GM21381 (cell line): ENCODE measurements around the gene KRTAP19-7.

Experiments used
- ATAC-seq: cut with Tn5 transposase; IDR thresholded peaks from one replicate; pipeline ENCODE4 v1.9.1; 2021; ENCODE audit warnings: mild to moderate bottlenecking, moderate library complexity; ENCODE audit not compliant: unreplicated experiment

Gene KRTAP19-7, protein sequence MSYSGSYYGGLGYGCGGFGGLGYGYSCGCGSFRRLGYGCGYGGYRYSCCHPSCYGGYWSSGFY

DNA sequence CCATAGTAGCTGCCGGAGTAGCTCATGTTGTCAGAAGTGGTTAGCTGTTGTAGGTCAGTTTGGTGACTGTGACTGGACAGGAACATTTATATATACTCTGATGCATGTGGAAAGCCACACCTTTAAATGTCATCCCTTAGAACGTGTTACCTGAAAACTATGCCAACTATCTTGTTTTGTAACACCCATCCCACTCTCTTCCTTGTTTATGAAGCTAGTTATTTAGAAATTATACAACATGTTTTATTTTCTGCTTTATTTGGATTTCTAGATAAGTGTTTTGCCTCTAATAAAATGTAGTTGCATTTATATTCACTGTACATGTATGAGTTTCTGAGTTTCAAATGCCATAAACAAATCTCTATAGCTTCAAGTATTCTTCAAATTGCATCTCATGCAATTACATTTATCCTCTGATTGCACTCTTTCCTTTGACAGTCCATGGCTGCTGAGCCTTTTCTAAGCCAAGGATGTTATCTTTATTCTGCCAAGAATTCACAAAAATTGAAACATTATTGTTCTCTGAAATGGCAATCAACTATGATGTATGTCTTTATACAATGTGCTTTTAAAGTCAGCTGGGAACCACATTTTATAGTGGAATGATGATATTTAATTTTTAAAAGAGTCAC lies at the start of gene KRTAP19-7:
Gene KRTAP19-7 (minus strand): TSS at position 51 of the 632 bp plus-strand sequence. CDS start 25 bp downstream, at position 26.
- no peak for ATAC-seq

DNA sequence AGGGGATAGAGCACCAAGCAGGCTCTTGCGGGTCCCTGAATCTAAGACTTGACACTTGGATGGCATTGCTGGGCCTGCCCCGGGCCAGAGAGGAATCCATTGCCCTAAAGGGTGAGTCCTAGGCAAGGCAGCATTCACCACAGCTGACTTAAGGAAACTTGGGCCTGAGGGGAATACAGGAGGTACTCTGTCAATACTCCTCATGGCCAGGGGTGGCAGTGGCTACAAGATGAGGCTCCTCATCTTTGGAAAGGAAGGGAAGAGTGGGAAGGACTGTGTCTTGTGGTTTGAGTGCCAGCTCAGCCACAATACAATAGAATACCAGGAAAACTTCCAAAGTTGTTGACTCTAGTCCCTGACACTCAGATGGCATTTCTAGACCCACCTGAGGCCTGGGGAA lies 44.9 kb upstream of the KRTAP19-7 start:
- ATAC-seq: no peak

DNA sequence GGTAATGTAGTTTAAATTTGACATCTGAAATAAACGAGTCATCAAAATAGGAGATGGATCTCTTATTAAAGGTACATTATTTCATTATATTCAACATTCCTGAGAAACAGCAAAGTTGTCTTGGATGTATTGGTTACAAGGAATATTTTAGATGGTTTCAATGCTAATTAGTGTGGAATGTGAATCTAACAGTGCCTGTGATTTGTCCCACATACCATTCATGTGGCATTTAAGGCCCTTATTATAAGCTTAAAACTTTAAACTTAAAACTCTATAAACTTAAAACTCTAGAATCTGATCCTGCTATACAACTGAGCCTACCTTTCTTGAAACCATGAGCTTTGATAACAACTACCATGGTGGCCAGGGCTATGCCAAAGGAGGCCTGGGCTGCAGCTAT lies 39.7 kb upstream of the KRTAP19-7 start, which contains the start of gene KRTAP22-1:
Gene KRTAP22-1 (plus strand): TSS at position 301 of the 400 bp plus-strand sequence.
- ATAC-seq: no peak

DNA sequence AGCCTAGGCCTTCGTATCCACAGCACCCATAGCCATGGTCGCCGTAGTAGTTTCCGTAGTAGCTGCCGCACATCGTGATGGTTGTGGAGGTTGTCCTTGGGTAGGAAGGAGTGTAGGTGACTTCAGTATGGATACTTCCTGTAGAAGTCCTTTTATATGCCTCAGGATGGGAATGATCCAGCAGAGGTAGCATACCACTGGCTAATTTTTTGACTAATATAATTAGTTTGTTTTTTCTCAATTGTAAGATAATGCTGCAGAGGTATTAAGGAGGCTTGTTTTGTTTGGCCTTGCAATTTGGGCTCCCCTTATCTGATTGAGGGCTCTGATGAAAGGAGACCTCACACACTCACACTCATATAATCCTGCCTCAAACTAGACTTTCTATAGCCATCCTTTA lies 37.7 kb upstream of the KRTAP19-7 start, which contains the start of gene KRTAP6-2:
Gene KRTAP6-2 (minus strand): TSS at position 101 of the 400 bp plus-strand sequence. CDS start 28 bp downstream, at position 73.
- no peak for ATAC-seq

DNA sequence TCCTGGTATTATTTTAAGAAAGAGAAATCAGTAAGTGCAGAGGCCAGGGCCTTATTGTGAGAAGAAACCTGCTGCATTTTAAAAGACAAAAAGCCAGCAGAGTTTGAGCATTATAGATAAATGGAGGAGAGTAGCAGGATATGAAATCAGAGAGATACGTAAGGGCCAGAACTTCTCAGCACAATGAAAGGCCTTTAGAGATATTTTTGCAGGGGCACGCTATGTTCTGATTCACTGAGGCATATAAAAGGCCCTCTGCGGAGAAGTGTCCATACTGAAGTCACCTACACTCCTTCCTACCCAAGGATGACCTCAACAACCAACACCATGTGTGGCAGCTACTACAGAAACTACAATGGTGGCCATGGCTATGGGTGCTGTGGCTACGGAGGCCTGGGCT lies 31.0 kb upstream of the KRTAP19-7 start, which contains the start of gene KRTAP6-3:
Gene KRTAP6-3 (plus strand): TSS at position 301 of the 400 bp plus-strand sequence. CDS start 6 bp downstream, at position 307.
- no peak for ATAC-seq

DNA sequence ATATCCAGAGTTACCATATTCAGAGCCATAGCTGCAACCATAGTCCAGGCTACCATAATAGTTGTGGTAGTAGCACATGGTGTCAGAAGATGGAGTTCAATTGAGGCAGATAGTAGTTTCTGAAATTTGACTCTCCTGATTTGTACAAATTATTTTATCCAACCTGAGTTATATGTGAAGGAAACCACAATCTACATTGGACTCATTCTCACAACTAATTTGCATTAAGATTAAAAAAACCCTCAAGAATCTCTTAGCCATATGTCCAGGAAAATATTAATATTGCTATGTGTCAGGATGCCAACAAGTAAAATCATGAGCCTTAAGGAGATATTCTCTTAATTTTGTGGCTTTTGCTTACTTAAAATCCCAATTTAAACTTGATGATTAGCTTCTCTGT lies 29.2 kb upstream of the KRTAP19-7 start, which contains the start of gene KRTAP22-2:
Gene KRTAP22-2 (minus strand): TSS at position 101 of the 400 bp plus-strand sequence.
- no peak for ATAC-seq

DNA sequence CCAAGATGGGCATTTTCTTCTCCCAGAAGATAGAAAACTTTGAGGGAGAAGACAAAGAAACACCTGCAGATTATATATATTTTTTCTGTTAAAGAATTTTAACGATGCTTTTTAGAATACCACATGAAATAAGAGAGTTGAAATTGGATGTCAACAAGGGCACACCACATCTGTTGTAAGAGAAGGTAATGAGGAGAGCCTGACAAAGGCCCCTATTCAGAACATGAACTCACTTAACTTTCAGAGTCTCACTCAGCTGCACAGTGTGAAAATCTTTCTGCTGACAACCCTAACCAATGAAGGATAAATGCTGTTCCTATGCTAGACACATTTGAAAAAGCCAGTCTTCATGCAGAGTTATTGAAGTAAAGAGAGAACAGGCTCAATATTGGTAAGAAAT lies 21.8 kb upstream of the KRTAP19-7 start:
- no peak for ATAC-seq

DNA sequence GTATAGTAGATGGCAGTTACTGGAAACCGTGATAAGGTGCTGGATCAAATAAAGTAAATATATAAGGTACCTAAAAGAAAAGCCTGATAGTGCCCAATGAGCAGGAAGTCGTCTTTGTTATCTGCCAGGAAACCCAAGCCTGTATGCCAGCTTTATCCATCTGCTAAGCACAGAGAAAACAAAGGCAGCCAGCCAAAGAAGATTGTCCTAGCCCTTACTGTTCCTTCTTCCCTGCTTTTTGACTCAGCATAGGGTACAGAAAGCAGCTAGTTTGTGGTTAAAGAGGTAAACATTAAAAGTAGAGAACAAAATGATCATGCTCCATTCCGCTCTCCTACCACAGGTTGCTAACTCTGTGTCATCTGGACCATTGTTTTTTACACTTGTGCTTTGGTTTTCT lies 19.0 kb upstream of the KRTAP19-7 start:
- no peak for ATAC-seq

DNA sequence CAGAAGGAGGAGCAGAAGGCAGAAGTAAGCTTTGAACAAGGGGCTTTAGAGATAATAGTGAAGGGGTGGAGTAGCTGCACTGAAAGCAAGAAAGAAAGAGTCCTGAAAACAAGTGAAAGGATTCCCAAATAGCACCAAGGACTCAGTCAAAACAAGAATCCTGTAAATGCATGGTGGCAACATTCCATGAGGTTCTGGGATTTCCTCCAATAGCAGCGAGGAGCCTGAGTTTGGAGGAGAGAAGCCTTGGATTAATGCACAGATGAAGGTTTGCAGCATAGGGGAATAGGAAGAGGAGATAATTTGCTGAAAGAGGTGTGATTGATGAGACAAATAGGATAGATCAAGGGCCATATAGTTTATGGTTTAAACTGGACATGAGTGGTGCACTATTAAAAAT lies 18.2 kb upstream of the KRTAP19-7 start:
- ATAC-seq: no peak

DNA sequence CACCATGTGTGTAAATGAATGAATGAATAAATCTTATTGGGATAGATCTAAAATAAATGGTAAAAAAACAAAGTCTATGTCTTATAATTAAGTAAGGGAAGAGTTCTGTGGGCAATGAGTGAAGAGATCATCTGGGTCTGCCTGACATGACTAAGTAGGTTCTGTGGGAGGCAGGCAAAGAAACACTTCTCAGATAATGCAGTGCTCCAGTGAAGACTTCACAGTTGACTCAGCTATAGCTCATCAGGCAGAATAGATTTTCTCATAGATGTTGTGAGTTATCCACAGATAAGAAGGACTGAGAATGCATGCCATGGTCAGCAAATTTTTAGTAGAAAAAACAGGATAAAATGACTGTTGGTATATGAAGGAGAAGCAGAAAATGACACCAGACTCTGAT lies 16.7 kb upstream of the KRTAP19-7 start:
- ATAC-seq: no peak

DNA sequence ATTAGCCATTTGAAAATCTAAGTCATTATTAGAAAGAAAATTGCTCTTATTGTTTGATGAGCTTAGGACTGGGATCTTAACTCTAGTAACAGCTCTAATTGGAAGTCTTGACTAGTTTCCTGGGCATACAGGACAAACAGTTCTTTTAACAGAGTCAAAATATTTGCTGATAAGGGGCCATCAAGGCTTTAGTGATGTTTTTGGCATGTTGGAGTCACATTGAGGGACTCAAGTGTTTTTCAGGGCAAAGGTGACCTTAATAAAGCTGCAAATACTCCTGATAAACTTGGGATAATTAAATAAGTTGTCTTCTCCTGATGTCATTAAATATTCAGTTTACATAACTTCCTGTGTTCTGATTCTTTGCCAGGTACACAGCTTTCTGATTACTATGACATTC lies 6.5 kb upstream of the KRTAP19-7 start:
- no peak for ATAC-seq

DNA sequence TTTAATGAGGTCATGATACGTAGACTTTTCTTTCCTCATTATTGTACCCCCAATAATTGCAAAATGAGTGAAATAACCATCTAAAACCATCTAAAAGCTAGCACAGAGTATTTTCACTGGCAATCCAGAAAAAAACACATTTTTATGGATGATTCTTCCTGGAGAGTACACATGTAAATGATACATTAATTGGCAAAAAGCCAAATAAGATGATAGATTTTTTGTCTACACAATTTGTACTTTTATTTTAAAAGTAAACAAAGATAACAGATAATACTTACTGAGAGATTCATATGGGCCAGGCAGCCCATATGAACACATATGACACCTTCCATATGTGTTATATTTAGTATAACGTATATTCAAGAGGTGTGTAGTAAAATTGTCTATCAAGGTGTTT lies 2.5 kb upstream of the KRTAP19-7 start:
- ATAC-seq: no peak

DNA sequence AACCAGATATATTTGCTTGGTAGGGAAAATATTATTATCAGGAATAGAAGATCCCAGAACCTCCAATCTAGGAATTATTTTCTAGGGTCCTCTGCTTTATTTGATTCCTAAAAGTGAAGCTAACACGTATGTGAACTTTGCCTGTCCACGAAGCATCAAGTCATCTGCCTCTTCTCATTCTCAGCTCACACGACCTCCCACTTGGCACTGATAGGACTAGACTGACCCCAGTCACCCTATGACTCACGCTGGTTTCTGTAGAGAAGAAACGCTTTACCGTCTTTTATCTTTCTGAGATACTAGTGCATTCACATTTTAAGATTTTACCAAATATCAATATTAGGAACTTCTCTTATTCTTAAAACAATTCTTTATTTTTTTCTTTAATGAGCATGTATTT lies 2.0 kb upstream of the KRTAP19-7 start:
- no peak for ATAC-seq

DNA sequence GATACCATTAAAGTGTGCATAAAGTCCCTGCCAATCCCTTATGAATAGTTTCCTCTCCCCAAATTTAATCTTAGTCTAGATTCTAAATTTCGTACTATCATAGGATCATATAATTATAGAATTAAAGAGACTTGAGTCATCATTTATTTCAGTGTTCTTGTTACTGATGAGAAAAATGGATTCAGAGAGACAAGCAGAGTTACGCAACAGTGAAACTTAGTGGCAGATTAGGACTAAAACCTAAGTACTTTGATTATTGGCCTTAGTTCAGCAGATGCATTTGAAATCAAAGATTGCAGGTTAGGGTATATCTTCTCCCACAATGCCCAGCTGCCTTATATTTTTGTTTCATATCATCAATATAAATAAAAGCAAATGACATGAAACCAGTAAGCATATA lies 843 bp upstream of the KRTAP19-7 start:
- ATAC-seq: no peak

DNA sequence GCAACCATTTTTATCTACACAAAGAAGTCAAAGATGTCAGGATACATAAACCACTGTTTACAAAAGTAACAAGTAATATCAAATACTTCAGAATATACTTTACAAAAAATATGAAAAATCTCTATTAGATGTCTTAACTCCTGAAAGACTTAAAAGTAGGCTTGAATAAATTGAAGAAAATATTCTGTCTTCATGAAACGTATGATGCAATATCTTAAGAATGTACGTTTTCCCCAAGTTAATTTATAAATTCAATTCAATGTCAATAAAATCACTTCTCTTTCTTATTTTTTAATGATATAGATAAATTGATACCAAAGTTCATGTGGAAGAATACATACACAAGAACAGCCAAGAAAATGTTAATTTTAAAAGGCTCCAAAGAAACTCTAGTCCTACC lies 6.0 kb downstream of the KRTAP19-7 start:
- no peak for ATAC-seq

DNA sequence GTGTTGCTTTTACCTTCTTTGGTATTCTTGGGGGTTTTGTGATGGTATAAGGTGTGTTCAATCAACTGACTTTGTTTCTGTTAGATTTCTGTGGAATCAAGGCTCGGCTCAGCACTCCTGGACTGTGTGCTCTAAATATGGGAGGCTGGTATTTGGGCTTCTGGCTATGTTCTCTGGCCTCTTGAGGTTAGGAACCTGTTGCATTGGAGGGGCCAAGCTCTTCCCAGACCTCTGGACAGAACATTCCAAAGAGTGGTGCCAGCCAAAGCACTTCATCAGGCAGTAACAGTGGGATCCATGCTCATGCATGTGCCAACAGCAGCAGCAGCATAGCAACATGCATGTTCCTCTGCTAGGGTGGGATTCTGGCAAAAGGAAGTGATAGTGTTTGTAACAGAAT lies 8.3 kb downstream of the KRTAP19-7 start:
- no peak for ATAC-seq

DNA sequence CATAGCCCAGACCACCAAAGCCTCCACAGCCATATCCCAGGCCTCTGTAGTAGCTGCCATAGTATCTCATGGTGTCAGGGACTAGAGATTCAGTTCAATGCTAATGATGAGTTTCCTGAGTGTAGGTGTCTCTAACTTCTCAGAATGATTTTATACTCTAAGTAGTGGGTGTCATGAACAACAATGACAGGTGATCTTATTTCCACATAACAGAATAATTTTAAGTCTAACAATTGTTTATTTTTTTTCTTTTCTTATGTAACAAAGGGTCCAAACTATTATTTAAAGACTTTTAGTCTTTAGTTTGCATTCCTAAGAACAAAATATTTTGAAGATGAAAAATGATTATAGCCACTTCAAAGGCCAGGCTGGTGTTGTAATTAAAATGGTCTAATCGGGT lies 19.4 kb downstream of the KRTAP19-7 start, which contains the start of gene KRTAP19-6:
Gene KRTAP19-6 (minus strand): TSS at position 101 of the 400 bp plus-strand sequence. CDS start 31 bp downstream, at position 70.
- no peak for ATAC-seq

DNA sequence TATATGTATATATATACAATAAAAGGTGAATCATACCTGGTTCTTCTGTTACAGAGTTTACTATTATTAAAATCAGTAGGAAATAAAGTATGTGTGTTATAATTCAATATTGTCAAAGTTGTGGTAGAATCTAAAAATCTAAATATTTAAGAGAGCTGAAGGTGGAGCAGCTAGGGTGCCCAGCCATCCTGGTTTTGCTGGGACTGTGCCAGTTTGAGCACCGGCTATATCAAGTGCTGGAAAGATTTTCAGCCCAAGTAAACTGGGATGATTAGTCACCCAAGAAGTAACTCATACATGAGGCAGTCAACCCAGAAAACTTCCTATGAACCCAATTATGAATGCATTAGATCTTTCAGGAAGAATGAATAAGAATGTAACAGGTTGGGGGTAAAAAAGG lies 42.2 kb downstream of the KRTAP19-7 start:
- ATAC-seq: no peak

DNA sequence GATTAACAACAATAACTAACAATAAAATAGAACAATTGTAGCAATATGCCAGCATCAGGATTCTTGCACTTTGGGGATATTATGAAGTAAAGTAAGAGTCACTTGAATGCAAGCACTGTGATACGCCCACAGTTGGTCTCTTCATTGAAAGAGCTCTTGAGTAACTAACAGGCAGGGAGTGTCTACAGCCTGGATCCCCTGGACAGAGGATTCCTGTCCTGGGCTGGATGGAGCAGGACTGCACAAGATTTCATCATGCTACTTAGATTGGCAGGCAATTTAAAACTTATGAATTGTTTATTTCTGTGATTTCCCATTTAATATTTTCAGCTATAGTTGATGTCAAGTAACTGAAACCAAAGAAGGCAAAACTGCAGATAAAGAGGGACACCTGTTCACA lies 45.4 kb downstream of the KRTAP19-7 start:
- no peak for ATAC-seq
